Renal cortex interstitium (tissue), 3 donors: ENCODE measurements around the gene USP17L13. TPM values are rescaled to one million over a fixed set of nuclear protein-coding genes. Genes with fewer than 3 reads are reported as not detected.

Source experiments
- polyA plus RNA-seq, 3 donors: library from polyadenylated mRNA; unstranded; fragments of 120-200 nt; gene quantifications; one replicate each; pipeline ENCODE4 v1.2.1, GENCODE V29; 2013; ENCODE audit not compliant: insufficient read length in 3 of 3

USP17L13 gene
- polyA plus RNA-seq, 3 donors: not detected

Other genes starting within 250 kb of the USP17L13 start
- gene FAM90A26, start 54.5 kb upstream of the USP17L13 start, polyA plus RNA-seq: under 1 TPM in 2 of 3 donors, not detected in 1; 0.11 to 0.20 TPM
- not detected for gene USP17L10, start 14.2 kb upstream of the USP17L13 start, polyA plus RNA-seq
- not detected for gene USP17L11, start 9.5 kb upstream of the USP17L13 start, polyA plus RNA-seq
- not detected for gene USP17L12, start 4.7 kb upstream of the USP17L13 start, polyA plus RNA-seq
- gene USP17L15, start 9.5 kb downstream of the USP17L13 start, polyA plus RNA-seq: not detected
- not detected for gene USP17L17, start 19.0 kb downstream of the USP17L13 start, polyA plus RNA-seq
- gene USP17L18, start 23.7 kb downstream of the USP17L13 start, polyA plus RNA-seq: not detected
- gene USP17L19, start 28.5 kb downstream of the USP17L13 start, polyA plus RNA-seq: not detected
- gene USP17L20, start 33.2 kb downstream of the USP17L13 start, polyA plus RNA-seq: not detected
- not detected for gene USP17L21, start 38.0 kb downstream of the USP17L13 start, polyA plus RNA-seq
- not detected for gene USP17L22, start 42.7 kb downstream of the USP17L13 start, polyA plus RNA-seq
- gene USP17L24, start 100.3 kb downstream of the USP17L13 start, polyA plus RNA-seq: not detected
- gene USP17L25, start 105.0 kb downstream of the USP17L13 start, polyA plus RNA-seq: not detected
- not detected for gene USP17L26, start 109.8 kb downstream of the USP17L13 start, polyA plus RNA-seq
- gene USP17L5, start 114.5 kb downstream of the USP17L13 start, polyA plus RNA-seq: not detected
- gene USP17L27, start 119.3 kb downstream of the USP17L13 start, polyA plus RNA-seq: not detected
- not detected for gene USP17L28, start 124.0 kb downstream of the USP17L13 start, polyA plus RNA-seq
- not detected for gene USP17L29, start 128.7 kb downstream of the USP17L13 start, polyA plus RNA-seq
- gene USP17L30, start 138.2 kb downstream of the USP17L13 start, polyA plus RNA-seq: not detected
- not detected for gene DEFB131A, start 219.5 kb downstream of the USP17L13 start, polyA plus RNA-seq